Loucy (cell line): ENCODE measurements around the gene KIF21A.

Experiments used
- EZH2phosphoT487 ChIP-seq: fragments of 200-600 bp; IDR thresholded peaks from 2 replicates; pipeline ENCODE4 v1.6.1; 2018; ENCODE audit warnings: antibody characterized with exemption, mild to moderate bottlenecking, moderate library complexity, borderline replicate concordance
- TF ChIP-seq, protein P1 (sequence below): fragments of 200-600 bp; sonication (generic); conservative IDR thresholded peaks from 2 replicates; pipeline ENCODE4 v1.5.1; 2014; ENCODE audit warnings: mild to moderate bottlenecking, antibody characterized with exemption, low read length

DNA sequence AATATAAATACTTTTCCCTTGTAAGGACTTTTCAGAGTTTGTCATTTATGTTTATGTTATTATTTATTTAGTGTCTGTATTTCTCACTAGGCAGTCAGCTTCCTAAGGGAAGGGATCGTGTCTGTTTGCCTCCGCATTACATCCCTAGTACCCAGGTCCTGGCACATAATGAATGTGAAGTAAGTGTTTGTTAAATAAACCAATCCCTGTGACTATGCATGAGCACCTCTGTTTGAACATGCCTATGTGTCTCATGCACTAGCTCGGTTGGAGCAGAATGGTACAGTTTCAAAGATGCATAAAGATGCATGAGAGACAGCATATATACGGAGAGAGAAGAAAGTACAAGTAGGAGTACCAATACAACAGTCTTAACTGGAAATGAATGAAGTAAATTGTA lies 99.3 kb downstream of the KIF21A start:
- TF ChIP-seq EZH2phosphoT487: no peak
- TF ChIP-seq, protein P1, sequence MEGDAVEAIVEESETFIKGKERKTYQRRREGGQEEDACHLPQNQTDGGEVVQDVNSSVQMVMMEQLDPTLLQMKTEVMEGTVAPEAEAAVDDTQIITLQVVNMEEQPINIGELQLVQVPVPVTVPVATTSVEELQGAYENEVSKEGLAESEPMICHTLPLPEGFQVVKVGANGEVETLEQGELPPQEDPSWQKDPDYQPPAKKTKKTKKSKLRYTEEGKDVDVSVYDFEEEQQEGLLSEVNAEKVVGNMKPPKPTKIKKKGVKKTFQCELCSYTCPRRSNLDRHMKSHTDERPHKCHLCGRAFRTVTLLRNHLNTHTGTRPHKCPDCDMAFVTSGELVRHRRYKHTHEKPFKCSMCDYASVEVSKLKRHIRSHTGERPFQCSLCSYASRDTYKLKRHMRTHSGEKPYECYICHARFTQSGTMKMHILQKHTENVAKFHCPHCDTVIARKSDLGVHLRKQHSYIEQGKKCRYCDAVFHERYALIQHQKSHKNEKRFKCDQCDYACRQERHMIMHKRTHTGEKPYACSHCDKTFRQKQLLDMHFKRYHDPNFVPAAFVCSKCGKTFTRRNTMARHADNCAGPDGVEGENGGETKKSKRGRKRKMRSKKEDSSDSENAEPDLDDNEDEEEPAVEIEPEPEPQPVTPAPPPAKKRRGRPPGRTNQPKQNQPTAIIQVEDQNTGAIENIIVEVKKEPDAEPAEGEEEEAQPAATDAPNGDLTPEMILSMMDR: no peak
